Testis (tissue), 3 donors: ENCODE results near the gene SLC12A1. TPM values are rescaled to one million over a fixed set of nuclear protein-coding genes. Genes with fewer than 3 reads are reported as not detected.

Source experiments
- DNase-seq: peaks from one replicate; pipeline ENCODE4 v3.0.0-alpha.2; 2019
- H3K27ac ChIP-seq, 2 donors: fragments of 200-600 bp; sonication (generic); one replicate each; pipeline ENCODE4 v1.5.1; 2019
- H3K27me3 ChIP-seq: fragments of 200-600 bp; sonication (generic); one replicate; pipeline ENCODE4 v1.5.1; 2019
- H3K36me3 ChIP-seq: fragments of 200-600 bp; sonication (generic); one replicate; pipeline ENCODE4 v1.5.1; 2017; ENCODE audit warnings: low read depth; ENCODE audit errors: missing control alignments
- H3K4me1 ChIP-seq: fragments of 200-600 bp; sonication (generic); one replicate; pipeline ENCODE4 v1.5.1; 2019
- H3K4me3 ChIP-seq, 2 donors: fragments of 200-600 bp; sonication (generic); one replicate each; pipeline ENCODE4 v1.5.1; 2017 to 2019
- H3K9me3 ChIP-seq: fragments of 200-600 bp; sonication (generic); one replicate; pipeline ENCODE4 v1.5.1; 2017
- POLR2A ChIP-seq: fragments of 450-650 bp; IDR thresholded peaks from one replicate; pipeline ENCODE4 v1.6.1; 2017; ENCODE audit warnings: antibody characterized with exemption, mild to moderate bottlenecking, moderate library complexity
- WGBS, 2 donors: methylation state at CpG; one replicate each; pipeline ENCODE4 v1.1.5; 2018; 5-methylcytosine and 5-hydroxymethylcytosine counted together
- intact Hi-C: fragments of 100-400 bp; cut with DNase I; formaldehyde crosslinking; loops from one replicate; pipeline ENCODE4 v1.15.1; 2023; ENCODE audit warnings: low total_unique reads
- polyA plus RNA-seq: library from polyadenylated mRNA; stranded (reverse); fragments of 350-450 nt; fragmentation: Illumina TruSeq; extraction: RNeasy Lipid Tissue Mini Kit (QIAGEN cat#74804); gene quantifications from one replicate; pipeline ENCODE4 v1.2.3, GENCODE V29; 2014; ENCODE audit warnings: low read depth, low replicate concordance; ENCODE audit not compliant: insufficient read depth
- total RNA-seq, 2 donors: library from RNA; depleted of rRNA; stranded (reverse); fragments of >200 nt; gene quantifications; one replicate each; pipeline ENCODE4 v1.2.3, GENCODE V29; 2016
- TF ChIP-seq, protein P1 (sequence below), 3 experiments: fragments of 450-650 bp in 2 of 3; fragments of 200-600 bp in 1 of 3; sonication (generic) in 1 of 3; IDR thresholded peaks; one replicate each; pipeline ENCODE4 v1.5.1; 2016 to 2019; ENCODE audit warnings: antibody characterized with exemption in 3 of 3, mild to moderate bottlenecking in 2 of 3, moderate library complexity in 1 of 3

Gene SLC12A1
- total and polyA plus RNA-seq, 3 donors from 2014 or later, result 0.55 to 1.2 (median 0.62) TPM

- Histone ChIP-seq H3K27ac (no peak overlapping the region), H3K27me3 (no peaks in the 10 kb centered on the region), H3K4me1 (no peaks in the 10 kb centered on the region), H3K36me3 (no peaks in the 10 kb centered on the region), H3K4me3 (no peak overlapping the region), H3K9me3 (no peaks in the 10 kb centered on the region)
- TF ChIP-seq, protein P1, sequence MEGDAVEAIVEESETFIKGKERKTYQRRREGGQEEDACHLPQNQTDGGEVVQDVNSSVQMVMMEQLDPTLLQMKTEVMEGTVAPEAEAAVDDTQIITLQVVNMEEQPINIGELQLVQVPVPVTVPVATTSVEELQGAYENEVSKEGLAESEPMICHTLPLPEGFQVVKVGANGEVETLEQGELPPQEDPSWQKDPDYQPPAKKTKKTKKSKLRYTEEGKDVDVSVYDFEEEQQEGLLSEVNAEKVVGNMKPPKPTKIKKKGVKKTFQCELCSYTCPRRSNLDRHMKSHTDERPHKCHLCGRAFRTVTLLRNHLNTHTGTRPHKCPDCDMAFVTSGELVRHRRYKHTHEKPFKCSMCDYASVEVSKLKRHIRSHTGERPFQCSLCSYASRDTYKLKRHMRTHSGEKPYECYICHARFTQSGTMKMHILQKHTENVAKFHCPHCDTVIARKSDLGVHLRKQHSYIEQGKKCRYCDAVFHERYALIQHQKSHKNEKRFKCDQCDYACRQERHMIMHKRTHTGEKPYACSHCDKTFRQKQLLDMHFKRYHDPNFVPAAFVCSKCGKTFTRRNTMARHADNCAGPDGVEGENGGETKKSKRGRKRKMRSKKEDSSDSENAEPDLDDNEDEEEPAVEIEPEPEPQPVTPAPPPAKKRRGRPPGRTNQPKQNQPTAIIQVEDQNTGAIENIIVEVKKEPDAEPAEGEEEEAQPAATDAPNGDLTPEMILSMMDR (IDR thresholded peaks at IDR 0.05), result no peak
- no peak for TF ChIP-seq POLR2A
- intact Hi-C loops, result no loop called here
- no peak for DNase-seq
- WGBS, 2 donors, result 83 to 86% methylated on average over 10 of the region's 10 CpGs
Measured at GRCh38 chr15:48315041-48315440, 108.9 kb downstream of the SLC12A1 start.

- H3K4me1 ChIP-seq, result no peaks in the 10 kb centered on the region
- H3K9me3 ChIP-seq, result no peaks in the 10 kb centered on the region
- intact Hi-C loops, result no loop called here
- H3K4me3 ChIP-seq, result no peak overlapping the region
- no peak for TF ChIP-seq POLR2A
- TF ChIP-seq, protein P1 (IDR thresholded peaks at IDR 0.05), result no peak
- H3K27me3 ChIP-seq, result no peaks in the 10 kb centered on the region
- H3K36me3 ChIP-seq, result no peaks in the 10 kb centered on the region
- no peak for DNase-seq
- WGBS, 2 donors, result 97 to 100% methylated on average over 2 of the region's 2 CpGs
- no peak overlapping the region for H3K27ac ChIP-seq
Measured at GRCh38 chr15:48317221-48317620, 111.1 kb downstream of the SLC12A1 start.

DNA sequence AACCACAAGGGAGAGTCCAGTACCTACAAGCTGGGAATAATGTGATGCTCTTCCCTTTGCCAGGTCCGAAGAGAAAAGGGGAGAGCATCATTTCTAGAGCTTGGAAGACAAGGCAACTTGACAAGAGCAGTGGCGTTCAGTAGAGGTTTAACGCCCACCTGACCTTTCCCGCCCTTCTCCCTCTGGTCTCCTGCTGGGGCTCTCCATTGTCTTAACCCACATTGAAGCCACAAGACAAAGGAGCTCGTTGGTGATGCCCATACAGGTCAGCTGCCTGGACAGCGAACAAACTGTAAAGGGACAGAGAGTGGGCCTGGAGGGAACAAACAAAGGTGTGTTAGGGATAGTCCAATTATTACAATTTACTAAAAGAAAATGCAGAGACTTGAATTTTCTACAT, 112.0 kb downstream of the SLC12A1 start:
- WGBS, 2 donors, result 72 to 82% methylated on average over 6 of the region's 6 CpGs
- no peaks in the 10 kb centered on the region for H3K4me1 ChIP-seq
- no peak overlapping the region for H3K27ac ChIP-seq
- intact Hi-C loops, result no loop called here
- no peaks in the 10 kb centered on the region for H3K36me3 ChIP-seq
- H3K27me3 ChIP-seq, result no peaks in the 10 kb centered on the region
- H3K9me3 ChIP-seq, result no peaks in the 10 kb centered on the region
- H3K4me3 ChIP-seq, result no peak overlapping the region
- no peak for DNase-seq
- TF ChIP-seq, protein P1 (IDR thresholded peaks at IDR 0.05), result no peak
- TF ChIP-seq POLR2A, result no peak

DNA sequence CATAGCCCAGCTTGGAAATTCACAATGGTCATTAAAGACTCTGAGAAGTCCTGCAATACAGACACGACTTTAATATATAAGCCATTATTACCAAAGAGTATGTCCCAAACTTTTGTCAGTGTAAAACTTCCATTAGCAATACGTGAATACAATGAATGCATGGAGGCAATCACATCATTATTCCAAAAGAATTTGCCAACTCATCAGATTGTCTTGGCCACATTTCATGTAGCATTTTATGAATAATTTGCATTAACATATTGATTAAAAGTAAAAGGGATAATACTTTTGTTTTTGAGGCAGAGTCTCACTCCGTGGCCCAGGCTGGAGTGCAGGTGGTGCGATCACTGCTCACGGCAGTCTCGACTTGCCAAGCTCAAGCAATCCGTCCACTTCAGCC, 117.2 kb downstream of the SLC12A1 start:
- intact Hi-C loops, result no loop called here
- Histone ChIP-seq H3K36me3 (no peaks in the 10 kb centered on the region), H3K9me3 (no peaks in the 10 kb centered on the region), H3K27me3 (no peaks in the 10 kb centered on the region), H3K4me1 (no peaks in the 10 kb centered on the region), H3K4me3 (no peak overlapping the region), H3K27ac (no peak overlapping the region)
- TF ChIP-seq POLR2A, result no peak
- TF ChIP-seq, protein P1 (IDR thresholded peaks at IDR 0.05), result no peak
- DNase-seq, result no peak
- 95 to 96% methylated on average over 7 of the region's 7 CpGs for WGBS, 2 donors

DNA sequence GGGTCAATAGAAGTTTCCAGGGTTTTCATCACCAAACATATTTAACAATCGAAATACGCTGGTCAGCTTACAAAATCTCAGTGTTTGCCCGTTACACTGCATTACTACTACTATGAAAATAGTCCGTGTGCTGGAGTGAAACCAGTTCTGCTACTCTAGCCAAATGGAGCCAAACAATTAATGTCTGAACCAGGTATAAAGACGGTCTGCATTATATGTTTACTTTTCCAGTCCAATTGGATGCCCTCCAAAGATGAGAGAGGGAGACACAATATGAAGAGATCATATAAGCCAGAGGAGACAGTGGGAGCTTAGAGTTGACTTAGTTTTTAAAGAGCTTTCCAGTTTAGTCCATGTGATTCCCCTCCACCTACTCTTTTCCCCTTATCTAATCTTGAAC, 118.8 kb downstream of the SLC12A1 start:
- Histone ChIP-seq H3K36me3 (no peaks in the 10 kb centered on the region), H3K9me3 (no peaks in the 10 kb centered on the region), H3K4me1 (no peaks in the 10 kb centered on the region), H3K27me3 (no peaks in the 10 kb centered on the region), H3K4me3 (no peak overlapping the region), H3K27ac (no peak overlapping the region)
- intact Hi-C loops, result no loop called here
- WGBS, 2 donors, result 73 to 75% methylated on average over 5 of the region's 5 CpGs
- no peak for TF ChIP-seq POLR2A
- TF ChIP-seq, protein P1 (IDR thresholded peaks at IDR 0.05), result no peak
- DNase-seq, result no peak
